Lower lobe of right lung (tissue), 2 donors: Measurements from ENCODE around the gene CDK11B. TPM values are rescaled to one million over a fixed set of nuclear protein-coding genes. Genes with fewer than 3 reads are reported as not detected.
A peak's percentile ranks its signal among the peaks of the same experiment; 100 is the strongest.

ENCODE experiments used
- ATAC-seq, 2 donors: fragments of 200-7000 bp; cut with Tn5 transposase; one replicate each; pipeline ENCODE4 v1.9.1; 2020 to 2022; ENCODE audit warnings: mild to moderate bottlenecking in 2 of 2, moderate library complexity in 2 of 2
- DNase-seq: peaks from one replicate; pipeline ENCODE4 v3.0.0-alpha.2; 2020
- H3K27ac ChIP-seq: fragments of 200-600 bp; one replicate; pipeline ENCODE4 v1.8.0; 2022
- H3K27me3 ChIP-seq: fragments of 200-600 bp; one replicate; pipeline ENCODE4 v1.8.0; 2022; ENCODE audit warnings: low read depth
- H3K36me3 ChIP-seq: fragments of 200-600 bp; one replicate; pipeline ENCODE4 v1.8.0; 2022; ENCODE audit warnings: mild to moderate bottlenecking
- H3K4me1 ChIP-seq: fragments of 200-600 bp; one replicate; pipeline ENCODE4 v1.8.0; 2022
- H3K4me3 ChIP-seq: fragments of 200-600 bp; one replicate; pipeline ENCODE4 v1.8.0; 2022; ENCODE audit warnings: mild to moderate bottlenecking
- H3K9me3 ChIP-seq: fragments of 200-600 bp; one replicate; pipeline ENCODE4 v1.8.0; 2022
- CTCF ChIP-seq: fragments of 200-600 bp; IDR thresholded peaks from one replicate; pipeline ENCODE4 v1.8.0; 2022; ENCODE audit warnings: antibody characterized with exemption, mild to moderate bottlenecking
- intact Hi-C: fragments of 100-400 bp; cut with DNase I; formaldehyde crosslinking; loops from one replicate; pipeline ENCODE4 v1.11.0; 2022
- total RNA-seq: library from RNA; stranded (reverse); fragmentation: NEBNext Ultra II Directional; extraction: Animal tissue kit (Norgen Biotek cat#: 25700); gene quantifications from one replicate; pipeline ENCODE4 v1.2.1, GENCODE V29; 2021
- donor health status: DM: no; HTN: yes; CAD: no; lungs with severe emphysema.

CDK11B gene
- total RNA-seq, 1 donor from 2014 or later: 23.0 TPM

DNA sequence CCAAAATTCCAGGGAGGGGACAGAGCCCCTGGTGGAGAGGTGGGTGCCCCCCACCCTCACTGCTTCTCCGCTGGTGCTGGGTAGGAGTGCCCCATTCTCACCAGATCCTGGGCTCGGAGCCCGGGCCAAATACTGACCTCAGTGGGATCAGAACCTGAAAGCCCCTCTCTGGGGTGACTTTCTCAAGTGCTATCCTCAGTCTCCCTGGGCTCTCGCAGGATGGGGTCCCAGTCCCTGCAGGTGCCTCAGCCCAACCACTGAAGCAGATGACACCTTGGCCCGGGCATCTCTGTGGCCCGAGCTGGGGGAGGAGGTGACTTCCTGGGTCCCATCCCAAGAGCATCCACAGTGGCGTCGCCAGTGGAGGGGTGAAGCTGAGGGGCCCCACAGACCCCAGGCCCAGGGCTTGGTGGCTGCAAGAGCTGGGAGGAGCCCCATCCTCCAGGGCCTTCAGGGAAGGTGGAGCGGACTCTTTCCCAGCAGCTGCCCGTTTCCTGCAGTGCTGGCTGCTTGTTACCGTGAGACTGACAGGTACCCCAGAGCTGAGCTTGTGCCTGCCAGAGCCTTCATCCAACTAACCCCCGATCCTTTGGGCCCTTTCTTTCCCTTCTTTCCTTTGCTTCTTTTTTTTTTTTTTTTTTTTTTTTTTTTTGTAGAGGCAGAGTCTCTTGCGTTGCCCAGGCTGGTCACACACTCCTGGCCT lies 55.0 kb downstream of the CDK11B start:
- H3K27ac ChIP-seq: no peak overlapping the region
- intact Hi-C loops: no loop called here
- peaks cover 9% of the 10 kb centered on the region for H3K27me3 ChIP-seq
- ATAC-seq (no peak), DNase-seq (no peak)
- H3K9me3 ChIP-seq: no peaks in the 10 kb centered on the region
- H3K4me1 ChIP-seq: peaks cover 14% of the 10 kb centered on the region
- no peaks in the 10 kb centered on the region for H3K36me3 ChIP-seq
- no peak overlapping the region for H3K4me3 ChIP-seq
- TF ChIP-seq CTCF: no peak

GRCh38 chr1:1602968-1603506 lies 55.8 kb downstream of the CDK11B start:
- ATAC-seq (no peak), DNase-seq (no peak)
- Histone ChIP-seq H3K4me1 (peaks cover 16% of the 10 kb centered on the region), H3K36me3 (no peaks in the 10 kb centered on the region), H3K9me3 (no peaks in the 10 kb centered on the region), H3K27ac (no peak overlapping the region), H3K4me3 (no peak overlapping the region), H3K27me3 (peaks cover 17% of the 10 kb centered on the region)
- no peak for TF ChIP-seq CTCF
- intact Hi-C loops: no loop called here

DNA sequence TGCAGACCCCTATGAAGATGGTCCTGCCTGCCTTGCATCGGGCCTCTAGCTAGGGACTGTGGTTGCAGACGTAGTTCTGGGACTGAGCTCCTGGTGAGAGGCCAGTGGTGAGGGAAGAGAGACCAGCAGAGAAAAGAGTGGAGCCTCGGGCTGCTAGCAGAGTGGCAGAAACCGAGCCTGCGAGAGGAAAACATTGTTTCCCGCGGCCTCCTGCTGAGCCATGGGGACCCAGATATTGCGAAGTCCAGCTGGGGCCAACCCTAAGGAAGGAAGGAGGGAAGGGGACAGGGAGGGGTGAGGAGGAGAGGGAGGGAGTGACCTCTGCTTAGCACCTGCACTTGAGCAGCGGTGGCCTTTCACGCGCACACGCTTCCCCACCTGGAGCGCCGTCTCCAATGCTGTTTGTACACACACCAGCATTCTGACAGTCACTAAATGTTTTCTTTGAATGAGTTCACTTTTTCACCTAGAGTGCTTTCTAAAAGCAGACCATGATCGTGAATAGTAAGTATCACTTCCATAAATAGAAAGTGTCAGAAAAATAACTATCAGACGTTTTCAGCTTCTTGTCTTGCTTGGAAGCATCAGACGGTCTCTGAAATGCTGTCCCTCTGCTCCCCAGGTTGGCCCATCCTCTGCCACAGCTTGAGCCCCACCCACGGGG lies 56.4 kb downstream of the CDK11B start:
- no peaks in the 10 kb centered on the region for H3K36me3 ChIP-seq
- H3K27ac ChIP-seq: no peak overlapping the region
- H3K4me1 ChIP-seq: peaks cover 16% of the 10 kb centered on the region
- intact Hi-C loops: no loop called here
- no peak for ATAC-seq
- H3K27me3 ChIP-seq: peaks cover 23% of the 10 kb centered on the region
- DNase-seq: no peak
- H3K9me3 ChIP-seq: no peaks in the 10 kb centered on the region
- TF ChIP-seq CTCF: no peak
- no peak overlapping the region for H3K4me3 ChIP-seq

- DNase-seq (no peak), ATAC-seq (no peak)
- Histone ChIP-seq H3K36me3 (no peaks in the 10 kb centered on the region), H3K4me3 (no peak overlapping the region), H3K9me3 (no peaks in the 10 kb centered on the region), H3K4me1 (peaks cover 16% of the 10 kb centered on the region), H3K27ac (no peak overlapping the region), H3K27me3 (peaks cover 27% of the 10 kb centered on the region)
- intact Hi-C loops: no loop called here
- no peak for TF ChIP-seq CTCF
Measured at GRCh38 chr1:1601564-1602303, 57.1 kb downstream of the CDK11B start.

- no peaks in the 10 kb centered on the region for H3K9me3 ChIP-seq
- intact Hi-C loops: no loop called here
- no peak for TF ChIP-seq CTCF
- peaks cover 28% of the 10 kb centered on the region for H3K27me3 ChIP-seq
- no peaks in the 10 kb centered on the region for H3K36me3 ChIP-seq
- ATAC-seq (no peak), DNase-seq (no peak)
- peak overlapping the region; percentile 54 for H3K4me3 ChIP-seq
- H3K4me1 ChIP-seq: peaks cover 16% of the 10 kb centered on the region
- H3K27ac ChIP-seq: no peak overlapping the region
Measured at GRCh38 chr1:1600861-1601563, 57.8 kb downstream of the CDK11B start.
